Skeletal muscle tissue (tissue), 4 donors: ENCODE data around the gene SH3BP2. TPM values are rescaled to one million over a fixed set of nuclear protein-coding genes. Genes with fewer than 3 reads are reported as not detected.

Source experiments
- H3K27ac ChIP-seq: one replicate; pipeline ENCODE4 v1.7.0; 2013; ENCODE audit warnings: mild to moderate bottlenecking, low read depth, low read length, inconsistent platforms
- H3K27me3 ChIP-seq, 3 donors: one replicate each; pipeline ENCODE4 v1.7.0; 2013; ENCODE audit warnings: low read length in 3 of 3; ENCODE audit not compliant: control insufficient read depth in 3 of 3, insufficient read depth in 3 of 3
- H3K36me3 ChIP-seq, 3 donors: one replicate each; pipeline ENCODE4 v1.7.0; 2013; ENCODE audit warnings: low read length in 3 of 3; ENCODE audit not compliant: control insufficient read depth in 3 of 3, insufficient read depth in 3 of 3
- H3K4me1 ChIP-seq, 3 donors: one replicate each; pipeline ENCODE4 v1.7.0; 2013; ENCODE audit warnings: low read length in 3 of 3, mild to moderate bottlenecking in 3 of 3; ENCODE audit not compliant: control insufficient read depth in 3 of 3, insufficient read depth in 3 of 3
- H3K4me3 ChIP-seq, 3 donors: one replicate each; pipeline ENCODE4 v1.7.0; 2013; ENCODE audit warnings: low read length in 3 of 3
- H3K9ac ChIP-seq, 3 donors: one replicate each; pipeline ENCODE4 v1.7.0; 2013; ENCODE audit warnings: low read length in 3 of 3, mild to moderate bottlenecking in 3 of 3, moderate library complexity in 2 of 3, low read depth in 1 of 3
- H3K9me3 ChIP-seq, 3 donors: one replicate each; pipeline ENCODE4 v1.7.0; 2013; ENCODE audit warnings: low read length in 3 of 3; ENCODE audit not compliant: control insufficient read depth in 3 of 3
- total RNA-seq: library from RNA; depleted of rRNA; stranded (reverse); fragments of >200 nt; gene quantifications from one replicate; pipeline ENCODE4 v1.2.3, GENCODE V29; 2014
- donor health status: Osteomylitis.

The SH3BP2 gene
- total RNA-seq, 1 donor from 2014 or later = 7.8 TPM

DNA sequence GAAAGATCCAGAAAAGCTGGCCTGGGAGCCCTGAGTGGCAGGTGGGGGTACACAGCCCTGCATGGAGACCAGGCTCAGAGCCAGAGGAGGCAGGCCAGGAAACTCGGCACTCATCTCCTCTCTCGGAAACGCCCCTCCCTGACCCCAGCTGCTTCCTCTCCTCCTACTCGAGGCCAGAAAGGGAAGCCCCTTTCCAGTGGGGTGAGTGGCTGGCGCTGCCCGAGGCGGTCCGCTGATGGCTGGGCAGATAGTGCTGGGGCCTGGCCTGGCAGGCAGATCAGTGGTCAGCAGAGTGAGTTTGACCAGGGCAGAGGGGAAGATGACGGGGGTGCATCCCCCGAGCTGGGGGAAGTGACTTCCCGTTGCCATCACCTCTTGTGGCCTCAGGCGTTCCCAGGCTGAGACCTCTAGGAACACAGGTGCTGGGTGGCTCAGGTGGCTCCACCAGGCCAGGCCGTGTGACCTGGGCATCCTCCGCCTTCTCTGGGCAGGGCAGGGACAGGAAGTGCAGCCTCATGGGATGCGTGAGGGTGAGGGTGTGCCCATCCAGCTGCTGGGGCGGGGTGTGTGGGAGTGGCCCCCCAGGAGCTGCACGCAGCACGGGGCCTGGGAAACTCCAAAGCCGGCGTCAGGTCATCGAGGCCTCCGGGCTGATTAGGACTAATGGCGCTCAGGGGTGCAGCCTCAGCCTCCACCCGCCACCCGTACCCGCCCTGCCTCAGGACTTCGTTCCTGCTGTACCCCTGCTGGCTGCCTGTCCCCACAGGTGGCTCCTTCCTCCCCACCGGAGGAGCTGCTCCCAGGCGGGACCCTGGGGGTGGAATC lies 5.7 kb downstream of the SH3BP2 start:
- H3K9ac ChIP-seq = peak overlapping the region in 2 of 3 donors; percentile 33 to 38

DNA sequence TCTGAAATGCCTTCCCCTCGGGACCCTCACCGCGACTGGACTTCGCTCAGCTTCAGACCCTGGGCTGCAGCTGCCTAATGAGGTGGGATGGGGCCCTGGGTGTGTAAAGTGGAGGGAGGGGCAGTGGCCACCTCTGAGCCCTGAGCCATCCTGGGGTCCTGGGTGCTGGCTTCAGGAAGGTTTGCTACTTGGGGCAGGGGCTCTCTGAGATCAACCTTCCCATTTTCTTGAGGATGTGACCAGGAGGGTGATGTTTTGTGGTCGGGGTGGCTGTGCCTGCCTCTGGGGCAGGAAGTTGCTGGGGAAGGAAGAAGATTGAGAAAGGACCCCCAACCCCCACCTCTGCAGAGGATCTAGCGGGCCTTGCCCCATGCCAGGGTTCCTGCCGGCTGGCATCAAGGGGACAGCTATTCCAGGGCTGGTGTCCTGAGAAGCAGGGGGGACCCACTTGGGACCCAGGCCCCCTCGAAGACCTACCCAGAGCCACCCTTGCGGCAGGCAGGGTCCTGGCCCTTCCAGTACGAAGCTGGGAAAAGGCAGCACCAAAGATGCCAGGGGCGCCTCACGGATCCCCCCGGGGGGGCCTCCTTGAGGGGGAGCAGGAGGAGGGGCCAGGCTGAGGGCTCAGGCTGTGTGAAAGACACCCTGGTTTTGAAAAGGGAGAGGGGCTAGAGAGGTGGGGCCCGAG lies 6.5 kb downstream of the SH3BP2 start:
- peak overlapping the region; percentile 87 for H3K27ac ChIP-seq
- peaks cover 73 to 91% (median 86%) of the 10 kb centered on the region in 3 donors for H3K4me1 ChIP-seq
- H3K9me3 ChIP-seq = no peaks in the 10 kb centered on the region
- peak overlapping the region in 1 of 3 donors; percentile 38 for H3K9ac ChIP-seq
- no peaks in the 10 kb centered on the region for H3K27me3 ChIP-seq
- peak overlapping the region in 2 of 3 donors; percentile 3 to 9 for H3K4me3 ChIP-seq
- H3K36me3 ChIP-seq = no peaks in the 10 kb centered on the region

More for the DNA sequence above, 5.7 kb downstream of the SH3BP2 start:
- Histone ChIP-seq H3K4me3 (peak overlapping the region in 2 of 3 donors; percentile 3 to 22), H3K36me3 (no peaks in the 10 kb centered on the region), H3K4me1 (peaks cover 75 to 91% (median 87%) of the 10 kb centered on the region in 3 donors), H3K9me3 (no peaks in the 10 kb centered on the region), H3K27ac (peak overlapping the region; percentile 87), H3K27me3 (no peaks in the 10 kb centered on the region)

DNA sequence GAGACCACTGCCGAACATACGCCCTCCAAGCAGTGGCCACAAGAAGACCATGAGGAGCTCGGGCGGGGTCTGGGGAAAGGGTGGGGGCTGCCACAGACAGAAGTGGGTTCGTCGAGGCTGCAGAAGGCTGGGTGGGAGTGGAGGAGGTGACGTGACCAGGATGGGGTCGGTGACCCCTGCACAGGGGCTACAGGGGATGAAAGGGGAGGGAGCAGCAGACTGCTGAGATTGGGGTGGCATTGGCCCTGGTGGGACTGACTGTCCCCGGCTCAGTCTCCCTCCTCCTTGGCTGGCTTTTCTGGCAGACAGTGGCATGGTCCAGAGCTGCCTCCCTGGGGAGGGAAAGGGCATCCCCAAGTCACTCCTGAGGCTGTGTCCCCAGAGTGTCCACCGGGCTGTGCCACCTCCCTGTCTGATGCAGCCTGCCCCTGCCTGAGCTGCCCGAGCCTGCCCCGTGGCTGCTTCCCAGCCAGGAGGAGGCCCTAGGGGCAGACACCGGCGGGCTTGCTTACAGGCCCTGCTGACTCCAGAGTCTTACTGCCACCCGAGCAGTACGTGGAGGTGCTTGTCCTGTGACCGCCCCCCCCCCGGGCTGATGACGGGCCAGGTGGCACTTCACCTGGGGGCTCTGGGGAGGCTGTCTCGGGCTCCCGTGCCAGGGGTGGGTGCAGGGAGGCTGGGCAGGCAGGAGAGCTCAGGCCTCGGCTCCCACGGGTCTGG lies 7.2 kb downstream of the SH3BP2 start:
- peak overlapping the region; percentile 36 to 43 (median 41) for H3K4me3 ChIP-seq
- H3K4me1 ChIP-seq = peaks cover 71 to 91% (median 85%) of the 10 kb centered on the region in 3 donors
- H3K9me3 ChIP-seq = no peaks in the 10 kb centered on the region
- no peaks in the 10 kb centered on the region for H3K36me3 ChIP-seq
- H3K27me3 ChIP-seq = no peaks in the 10 kb centered on the region
- peak overlapping the region; percentile 87 for H3K27ac ChIP-seq
- H3K9ac ChIP-seq = peak overlapping the region in 2 of 3 donors; percentile 45 to 62

DNA sequence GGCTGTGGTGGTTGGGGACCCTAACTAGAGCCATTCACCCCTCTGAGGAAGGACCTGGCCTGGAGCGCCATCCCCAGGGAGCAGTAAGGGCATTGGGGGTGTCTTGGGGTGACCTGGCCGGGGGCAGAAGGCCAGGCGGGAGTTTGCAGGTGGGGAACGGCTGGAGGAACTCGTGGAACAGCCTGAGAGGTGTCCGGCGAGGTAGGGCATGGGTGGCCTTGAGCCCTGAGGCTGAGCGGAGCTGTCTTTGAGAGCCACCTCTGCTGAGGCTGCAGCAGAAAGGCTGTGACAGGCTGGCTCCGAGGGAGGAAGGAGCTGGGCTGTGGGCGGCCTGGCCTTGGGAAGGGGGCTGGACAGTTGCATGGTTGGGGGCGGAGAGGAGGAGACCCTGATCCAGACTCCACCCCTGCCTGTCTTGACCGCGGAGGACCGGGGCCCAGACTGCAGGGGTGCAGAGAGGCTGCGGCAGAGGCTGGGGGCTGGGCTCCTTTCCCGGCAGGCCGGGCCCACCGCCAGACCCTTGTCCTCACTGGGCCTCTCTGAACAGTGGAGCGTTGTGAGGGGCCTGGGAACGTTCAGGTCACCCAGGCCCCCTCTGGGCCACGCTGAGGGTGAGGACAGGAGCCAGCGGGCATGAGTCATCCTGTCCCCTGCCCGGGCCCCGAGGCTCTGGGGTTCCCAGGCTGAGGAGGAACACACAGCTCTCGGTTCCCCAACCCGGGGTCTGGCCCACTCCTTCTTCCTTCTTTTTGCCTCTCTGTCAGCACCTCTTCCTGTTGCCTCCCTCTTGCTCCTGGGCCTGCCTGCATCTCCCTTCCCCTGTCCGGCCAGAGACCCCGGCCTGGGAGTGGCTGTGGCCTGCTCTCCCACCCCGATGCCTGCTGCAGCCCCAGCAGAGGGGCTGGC lies 8.1 kb downstream of the SH3BP2 start:
- Histone ChIP-seq H3K36me3 (no peaks in the 10 kb centered on the region), H3K9me3 (no peaks in the 10 kb centered on the region), H3K27me3 (no peaks in the 10 kb centered on the region), H3K27ac (peak overlapping the region; percentile 87), H3K9ac (peak overlapping the region; percentile 45 to 74 (median 62)), H3K4me3 (peak overlapping the region; percentile 36 to 43 (median 41)), H3K4me1 (peaks cover 71 to 91% (median 87%) of the 10 kb centered on the region in 3 donors)

DNA sequence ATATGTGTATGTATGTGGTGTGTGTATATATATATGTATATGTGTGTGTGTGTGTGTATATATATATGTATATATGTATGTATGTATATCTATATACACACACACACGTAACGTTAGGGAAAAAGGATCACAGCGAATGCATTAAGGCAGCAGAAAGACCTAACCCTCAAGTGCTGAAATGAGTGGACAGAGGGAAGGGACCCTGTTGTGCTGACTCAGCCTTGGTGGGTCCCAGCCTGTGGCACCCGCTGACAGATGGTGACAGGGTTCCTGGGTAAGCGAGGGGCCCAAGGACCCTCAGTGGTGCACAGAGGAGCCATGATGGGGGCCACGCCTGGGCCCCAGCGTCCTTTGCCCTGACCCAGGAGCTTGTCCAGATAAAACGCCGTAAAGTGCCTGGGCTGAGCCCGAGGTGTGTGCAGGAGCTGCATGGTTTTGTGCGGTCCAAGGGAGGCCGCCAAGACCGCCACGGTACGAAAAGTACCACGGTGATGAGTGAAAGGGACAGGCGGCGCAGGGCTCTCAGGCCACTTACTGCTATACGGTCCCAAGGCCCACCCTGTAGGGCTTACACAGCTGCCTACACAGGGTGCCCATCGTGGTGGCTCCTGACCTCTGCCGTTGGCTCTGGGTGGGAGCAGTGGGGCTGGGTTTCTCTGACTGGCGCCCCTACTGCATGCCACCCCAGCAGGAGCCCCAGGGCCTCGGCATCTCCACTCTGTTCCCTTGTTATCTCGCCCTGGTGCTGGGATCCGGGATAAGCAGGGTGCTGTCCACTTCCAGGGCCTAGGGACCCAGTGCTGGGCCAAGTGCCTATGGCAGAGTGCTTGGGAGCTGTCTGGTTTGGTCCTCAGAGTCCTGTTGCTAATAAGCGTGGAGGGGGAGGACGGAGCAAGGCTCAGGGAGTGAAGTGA lies 10.0 kb downstream of the SH3BP2 start:
- no peak overlapping the region for H3K9ac ChIP-seq
- no peak overlapping the region for H3K27ac ChIP-seq
- H3K4me3 ChIP-seq = no peak overlapping the region
- peaks cover 74 to 90% (median 86%) of the 10 kb centered on the region in 3 donors for H3K4me1 ChIP-seq
- H3K36me3 ChIP-seq = no peaks in the 10 kb centered on the region
- no peaks in the 10 kb centered on the region for H3K9me3 ChIP-seq
- no peaks in the 10 kb centered on the region for H3K27me3 ChIP-seq

DNA sequence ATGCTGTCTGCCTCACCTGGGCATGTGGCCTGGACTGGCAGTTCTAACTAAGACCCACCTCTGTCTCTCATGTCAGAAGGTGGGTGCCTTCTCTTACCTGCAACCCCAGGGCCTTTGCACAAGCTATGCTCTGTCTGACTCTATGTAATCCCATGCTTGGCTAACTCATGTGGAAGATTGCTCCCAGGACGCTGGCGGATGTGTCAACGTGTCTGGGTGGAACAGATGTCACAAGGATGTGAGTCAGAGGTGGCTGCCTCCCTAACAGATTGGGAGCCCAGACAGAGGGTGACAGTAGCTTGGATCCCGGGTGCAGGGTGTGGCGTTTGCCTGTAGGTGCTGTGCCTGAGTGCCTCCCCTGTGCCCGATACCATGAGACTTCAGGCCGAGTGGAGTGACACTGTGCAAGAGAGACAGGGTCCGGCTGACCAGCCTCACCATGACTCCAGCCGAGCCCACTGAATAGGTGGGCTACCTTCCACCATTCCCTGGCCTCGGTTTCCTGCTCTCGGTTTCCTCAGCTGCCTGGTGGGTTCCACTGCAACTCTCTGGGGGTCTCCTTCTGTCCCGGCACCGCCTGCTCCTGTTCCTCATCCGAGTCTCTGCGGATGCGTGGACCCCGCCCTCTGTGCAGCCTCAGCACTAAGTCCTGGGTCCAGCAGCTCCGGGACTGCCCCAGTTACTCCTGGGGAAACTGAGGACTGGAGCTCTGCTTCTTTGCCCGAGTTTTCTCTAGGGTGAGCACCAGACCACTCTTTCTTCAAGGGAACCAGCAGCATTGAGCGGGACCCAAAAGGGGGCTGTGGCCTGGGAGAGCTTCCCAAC lies 11.0 kb downstream of the SH3BP2 start:
- peaks cover 69 to 81% (median 76%) of the 10 kb centered on the region in 3 donors for H3K4me1 ChIP-seq
- no peaks in the 10 kb centered on the region for H3K27me3 ChIP-seq
- no peaks in the 10 kb centered on the region for H3K9me3 ChIP-seq
- H3K9ac ChIP-seq = no peak overlapping the region
- no peak overlapping the region for H3K4me3 ChIP-seq
- H3K36me3 ChIP-seq = no peaks in the 10 kb centered on the region
- H3K27ac ChIP-seq = no peak overlapping the region

DNA sequence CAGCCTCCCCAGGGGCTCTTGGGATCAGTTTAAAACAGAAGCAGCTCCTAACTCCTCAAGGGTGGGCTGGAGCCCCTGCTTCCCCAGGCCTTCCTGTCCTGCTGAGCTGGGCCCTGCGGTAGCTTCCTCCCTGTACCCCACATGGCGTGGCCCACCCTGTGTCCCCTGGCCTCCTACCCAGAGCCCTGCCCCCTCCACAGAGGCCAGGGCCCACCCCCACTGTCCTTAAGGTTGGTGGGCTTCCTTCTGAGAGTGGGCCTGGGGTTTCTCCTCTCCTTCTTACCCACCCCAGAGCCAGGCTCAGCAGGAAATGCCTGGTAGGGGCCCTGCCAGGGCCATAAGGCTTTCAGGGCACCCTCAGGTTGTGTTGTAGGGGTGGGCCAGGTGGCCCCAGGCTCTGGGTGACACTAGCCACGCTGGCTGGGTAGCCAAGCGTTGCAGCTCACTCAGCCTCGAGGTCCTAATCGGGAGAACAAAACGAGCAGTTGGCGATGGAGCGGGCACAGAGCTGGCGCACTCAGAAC lies 11.6 kb downstream of the SH3BP2 start:
- H3K36me3 ChIP-seq = no peaks in the 10 kb centered on the region
- H3K9ac ChIP-seq = peak overlapping the region in 1 of 3 donors; percentile 57
- no peaks in the 10 kb centered on the region for H3K9me3 ChIP-seq
- H3K27ac ChIP-seq = no peak overlapping the region
- no peaks in the 10 kb centered on the region for H3K27me3 ChIP-seq
- H3K4me3 ChIP-seq = no peak overlapping the region
- peaks cover 66 to 78% (median 73%) of the 10 kb centered on the region in 3 donors for H3K4me1 ChIP-seq

DNA sequence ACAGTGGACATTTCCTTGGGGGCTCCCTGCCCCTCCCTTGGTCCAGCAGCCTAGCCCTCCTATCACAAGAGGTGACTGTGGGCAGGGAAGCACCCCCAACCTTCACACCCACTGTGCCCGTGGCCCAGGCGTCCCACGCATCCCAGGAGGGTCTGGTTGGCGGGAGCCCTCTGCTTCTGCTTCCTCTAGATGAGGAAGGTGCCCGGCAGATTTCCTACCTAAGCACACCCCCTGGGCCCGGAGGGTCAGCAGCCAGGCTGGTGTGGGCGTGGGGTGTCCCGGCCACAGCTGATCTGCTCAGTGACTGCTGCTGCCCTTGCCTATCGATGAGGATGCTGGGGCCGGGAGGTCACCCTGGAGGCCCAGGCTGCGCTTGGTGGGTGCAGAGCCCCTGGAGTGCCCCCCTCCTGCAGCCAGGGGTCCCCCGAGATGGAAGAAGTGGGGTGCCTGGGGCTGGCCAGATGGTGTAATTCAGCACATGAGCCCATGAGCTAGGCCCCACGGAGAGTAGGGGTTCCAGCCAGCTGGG lies 12.2 kb downstream of the SH3BP2 start:
- peaks cover 67 to 79% (median 74%) of the 10 kb centered on the region in 3 donors for H3K4me1 ChIP-seq
- no peaks in the 10 kb centered on the region for H3K9me3 ChIP-seq
- peak overlapping the region in 1 of 3 donors; percentile 57 for H3K9ac ChIP-seq
- no peaks in the 10 kb centered on the region for H3K36me3 ChIP-seq
- no peak overlapping the region for H3K27ac ChIP-seq
- H3K27me3 ChIP-seq = no peaks in the 10 kb centered on the region
- H3K4me3 ChIP-seq = no peak overlapping the region
